NCI-H2107 treated with DMSO at 0.1 percent for 48 hours (cell line): ENCODE results near the gene S100A1.

ENCODE experiments used
- DNase-seq: peaks from one replicate; lab custom pipeline; 2025; ENCODE audit not compliant: unreplicated experiment; lab: John Stamatoyannopoulos, UW

S100A1 gene

DNA sequence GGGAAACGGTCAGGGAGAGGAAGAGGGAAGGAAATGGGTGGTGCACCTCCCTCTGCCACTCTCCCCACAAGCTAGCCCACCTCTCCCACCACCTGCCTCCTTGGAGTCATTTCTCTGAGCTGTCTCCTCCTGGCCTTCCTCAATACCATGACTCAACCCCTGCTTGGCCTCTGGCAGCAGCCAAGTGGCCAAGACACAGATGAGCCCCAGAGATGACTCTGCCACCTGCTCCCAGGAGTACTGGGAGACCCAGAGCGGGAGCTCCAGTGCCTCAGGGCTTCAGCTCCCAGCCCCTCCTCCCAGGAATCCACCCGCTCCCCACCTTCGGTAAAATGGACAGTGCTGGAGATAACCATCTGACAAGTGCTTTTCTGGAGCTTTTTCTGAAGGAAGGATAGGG is 17.9 kb upstream of the S100A1 start:
- DNase-seq, result no peak

DNA sequence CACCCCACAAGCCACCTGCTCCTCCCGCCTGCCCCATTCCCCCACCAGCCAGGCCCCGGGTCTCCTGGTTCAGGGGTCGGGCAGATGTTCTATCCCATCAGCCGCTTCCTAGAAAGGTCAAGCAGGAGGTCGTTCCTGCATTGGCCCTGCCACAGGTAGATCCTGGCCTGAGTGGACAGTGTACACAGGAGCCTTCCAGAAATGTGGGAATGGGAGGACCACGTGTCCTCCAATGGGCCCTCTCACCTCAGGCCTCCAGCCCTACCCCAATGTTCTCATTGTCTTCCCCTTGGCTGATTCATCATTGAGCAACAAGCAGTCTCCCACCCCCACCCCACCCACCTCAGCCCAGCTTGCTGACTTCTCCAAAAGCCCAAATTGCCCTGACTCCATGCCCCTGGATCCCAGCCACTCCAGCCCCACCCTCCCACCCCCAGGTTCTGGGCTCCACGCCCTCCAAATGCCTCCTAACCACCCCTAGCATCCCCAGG is 17.4 kb upstream of the S100A1 start:
- DNase-seq, result no peak

DNA sequence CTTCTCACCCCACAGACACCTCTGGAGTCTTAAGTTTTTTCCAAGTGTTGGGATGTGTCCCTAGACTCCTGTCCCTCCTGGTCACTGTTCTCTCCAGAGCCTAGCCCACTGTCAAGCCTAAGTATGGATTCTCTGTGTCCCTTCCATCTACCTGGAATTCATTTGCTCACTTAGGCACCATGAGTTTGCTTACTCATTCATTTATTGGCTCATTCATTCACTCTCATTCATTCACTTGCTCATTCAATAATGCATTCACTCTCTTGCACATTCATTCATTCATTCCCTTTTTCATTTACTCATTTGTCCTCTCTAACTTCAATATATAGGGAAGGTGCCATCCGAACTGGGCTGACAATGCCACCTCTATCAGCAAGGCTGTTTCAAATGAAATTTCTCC is 16.9 kb upstream of the S100A1 start:
- DNase-seq, result no peak

DNA sequence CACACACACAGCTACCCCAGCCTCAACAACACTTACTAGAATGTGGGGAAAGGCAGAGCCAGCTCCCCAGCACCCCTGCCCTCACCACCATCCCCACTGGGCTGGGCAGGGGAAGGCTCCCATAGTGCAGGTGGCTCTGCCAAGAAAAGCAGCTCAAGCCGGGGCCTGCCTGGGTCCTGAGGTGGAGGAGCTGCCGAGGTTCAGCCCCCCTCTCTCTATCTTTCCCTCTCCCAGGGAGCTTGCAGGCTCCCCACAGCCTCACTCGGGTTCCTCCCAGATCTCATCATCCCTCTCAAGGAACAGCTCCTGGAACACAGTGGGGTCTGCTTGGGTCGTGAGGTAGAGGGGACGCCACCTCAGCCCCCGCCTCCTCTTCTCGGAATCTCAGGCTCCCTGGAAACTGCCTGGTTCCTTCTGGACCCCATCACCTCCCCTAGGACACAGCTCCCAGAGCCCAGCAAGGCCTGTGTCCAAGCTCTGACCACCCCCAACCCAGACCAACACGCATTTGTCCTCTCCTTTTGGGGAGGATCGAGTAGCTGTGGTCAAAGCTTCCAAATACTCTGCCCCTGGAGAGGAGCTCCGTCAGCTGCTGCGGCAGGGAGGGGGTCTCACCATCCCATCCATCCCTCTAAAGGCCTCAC is 16.0 kb upstream of the S100A1 start:
- DNase-seq, result no peak

DNA sequence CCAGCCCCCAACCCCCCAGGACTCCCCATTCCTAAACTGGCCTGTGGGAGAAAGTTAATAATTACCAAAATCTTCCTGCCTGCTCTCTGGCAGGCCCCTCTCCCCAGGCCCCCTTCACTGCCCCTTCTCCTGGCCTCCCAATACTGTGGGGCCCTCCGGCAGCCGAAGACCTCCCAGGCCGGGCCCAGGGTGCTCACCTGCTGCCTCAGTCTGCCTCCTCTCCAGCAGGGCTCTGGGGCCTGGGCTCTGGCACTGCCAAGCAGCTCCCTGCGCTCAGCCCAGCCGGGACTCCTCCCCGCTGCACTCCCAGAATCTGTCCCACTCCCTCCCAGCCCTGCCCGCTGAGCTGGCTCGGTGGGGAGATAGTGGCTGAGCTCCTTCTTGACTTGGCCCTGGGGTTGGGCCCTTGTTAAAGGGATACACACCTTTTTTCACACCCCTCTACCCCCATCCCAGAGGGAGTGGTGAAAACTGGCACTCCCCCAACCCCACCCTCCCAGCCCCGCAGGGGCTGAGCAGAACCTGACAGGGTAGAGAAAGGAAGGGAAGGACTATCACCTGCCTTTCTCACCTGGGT is 15.4 kb upstream of the S100A1 start, which contains the start of gene S100A16:
Gene S100A16, minus strand, starts transcription at position 383 of the 577 bp plus-strand sequence. CDS start 4,986 bp downstream, outside the sequence.
- no peak for DNase-seq

DNA sequence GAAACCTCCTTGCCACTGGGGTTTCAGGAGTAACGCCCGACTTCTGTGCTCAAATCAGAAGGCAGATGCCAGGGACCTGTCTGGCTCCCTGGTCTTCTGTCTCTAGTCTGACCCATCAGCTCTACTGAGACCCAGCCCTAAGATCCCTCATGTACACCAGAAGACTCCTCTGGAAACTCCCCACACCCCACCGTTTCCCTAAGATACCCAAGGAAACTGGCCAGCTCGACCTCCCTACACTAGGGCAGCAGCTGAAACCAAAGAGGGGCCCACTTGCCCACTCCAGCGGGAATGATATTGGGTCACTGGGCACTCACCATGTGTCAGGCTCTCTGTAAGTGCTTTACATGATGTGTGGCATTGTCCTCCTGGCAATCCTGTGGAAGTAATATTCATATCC is 14.8 kb upstream of the S100A1 start:
- no peak for DNase-seq

DNA sequence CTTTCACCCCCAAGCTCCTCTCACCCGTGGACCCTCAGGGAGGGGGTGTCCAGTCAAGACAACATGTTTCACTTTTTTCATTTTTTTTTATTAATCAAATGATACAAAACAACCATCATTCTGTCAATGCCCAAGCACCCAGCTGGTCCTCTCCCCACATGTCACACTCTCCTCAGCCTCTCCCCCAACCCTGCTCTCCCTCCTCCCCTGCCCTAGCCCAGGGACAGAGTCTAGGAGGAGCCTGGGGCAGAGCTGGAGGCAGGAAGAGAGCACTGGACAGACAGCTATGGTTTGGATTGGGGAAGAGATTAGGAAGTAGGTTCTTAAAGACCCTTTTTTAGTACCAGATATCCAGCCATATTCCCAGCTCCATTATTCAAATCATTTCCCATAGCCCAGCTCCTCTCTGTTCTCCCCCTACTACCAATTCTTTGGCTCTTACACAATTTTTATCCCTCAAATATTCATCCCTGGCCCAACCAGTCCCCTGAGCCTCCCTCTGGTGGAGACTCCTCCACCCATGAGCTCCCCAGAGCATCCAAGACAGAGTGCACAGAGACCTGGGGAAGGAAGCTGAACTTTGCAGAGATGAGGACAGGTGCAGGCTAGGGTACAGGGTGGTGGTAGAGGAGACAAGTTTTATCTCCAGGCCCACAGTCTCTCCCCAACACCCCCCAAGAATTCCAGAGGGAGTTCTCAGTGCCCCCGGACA is 13.9 kb upstream of the S100A1 start:
- DNase-seq, result no peak

DNA sequence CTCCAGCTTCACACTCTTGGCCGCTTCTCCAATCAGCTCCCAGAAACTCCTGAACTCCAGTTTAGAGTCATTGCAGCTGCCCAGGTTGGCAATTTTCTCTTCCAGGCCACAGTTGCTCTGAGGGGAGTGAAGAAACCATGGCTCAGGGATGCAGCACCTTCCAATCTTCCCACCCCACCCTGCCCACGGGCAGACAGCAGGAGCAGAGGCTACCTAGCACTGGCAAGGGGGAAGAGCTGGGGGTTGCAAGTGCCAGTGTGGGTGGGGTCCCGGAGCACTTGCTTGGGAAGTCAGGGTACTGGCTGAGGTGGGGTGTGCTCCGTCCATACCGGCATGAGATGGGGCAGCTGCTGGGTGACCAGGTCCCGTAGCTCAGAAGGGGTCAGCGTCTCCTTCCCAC is 13.3 kb upstream of the S100A1 start:
- no peak for DNase-seq

DNA sequence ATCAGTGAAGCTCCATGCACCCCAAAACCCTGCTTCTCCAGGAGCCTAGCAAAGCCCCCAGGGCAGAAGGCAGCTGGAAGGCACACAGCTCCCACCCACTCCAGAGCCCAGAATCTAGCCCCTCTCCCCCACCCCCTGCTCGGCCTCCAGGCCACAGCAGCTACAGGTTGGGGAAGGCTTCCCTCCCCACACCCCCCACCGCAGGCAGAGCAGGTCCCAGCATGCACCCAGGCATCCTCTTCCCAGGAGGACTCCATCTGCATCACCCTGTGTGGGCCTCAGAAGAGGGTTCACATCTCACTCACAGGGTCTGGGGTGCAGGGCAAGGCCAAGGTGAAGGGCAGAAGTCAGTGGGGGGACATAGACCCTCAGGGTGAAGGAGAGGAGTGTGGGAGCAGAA is 12.8 kb upstream of the S100A1 start:
- no peak for DNase-seq

DNA sequence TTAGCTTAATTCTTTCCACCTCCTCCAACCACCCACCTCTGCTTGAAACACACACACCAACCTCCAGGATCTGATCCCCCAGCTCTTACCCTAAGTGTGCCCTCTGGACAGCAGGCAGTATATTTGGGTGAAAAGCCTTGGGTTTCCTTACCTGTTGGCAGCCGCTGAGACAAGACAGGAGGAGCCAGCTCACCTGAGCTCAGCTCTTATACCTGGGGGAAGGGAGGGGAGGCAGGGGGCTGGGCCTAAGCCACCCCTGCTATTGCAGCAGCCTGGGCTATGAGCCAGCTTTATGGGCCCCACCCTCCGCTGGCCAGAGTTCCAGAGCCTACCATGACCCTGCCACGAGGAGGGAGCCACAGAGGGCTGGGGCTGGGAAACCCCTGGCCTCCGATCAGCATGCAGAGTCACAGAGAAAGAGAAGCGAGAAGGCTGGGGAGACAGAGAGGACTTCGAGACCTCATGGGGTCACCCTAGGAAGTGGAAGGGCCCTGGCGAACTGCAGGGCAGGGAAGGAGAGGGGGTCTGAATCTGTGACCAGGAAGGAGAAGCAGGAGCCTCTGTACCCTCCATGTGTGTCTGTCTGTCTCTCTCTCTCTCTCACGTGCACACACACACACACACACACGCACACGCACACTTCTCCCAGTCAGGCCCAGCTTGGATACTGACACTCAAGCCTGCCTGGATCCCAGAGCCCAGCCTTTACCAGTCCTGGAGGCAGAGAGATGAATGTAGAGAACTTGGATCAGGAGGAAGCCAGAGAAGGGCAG is 11.9 kb upstream of the S100A1 start, which contains the start of gene S100A14:
Gene S100A14, minus strand, starts transcription at position 182 of the 773 bp plus-strand sequence. CDS start 467 bp downstream, outside the sequence.
- DNase-seq, result no peak

DNA sequence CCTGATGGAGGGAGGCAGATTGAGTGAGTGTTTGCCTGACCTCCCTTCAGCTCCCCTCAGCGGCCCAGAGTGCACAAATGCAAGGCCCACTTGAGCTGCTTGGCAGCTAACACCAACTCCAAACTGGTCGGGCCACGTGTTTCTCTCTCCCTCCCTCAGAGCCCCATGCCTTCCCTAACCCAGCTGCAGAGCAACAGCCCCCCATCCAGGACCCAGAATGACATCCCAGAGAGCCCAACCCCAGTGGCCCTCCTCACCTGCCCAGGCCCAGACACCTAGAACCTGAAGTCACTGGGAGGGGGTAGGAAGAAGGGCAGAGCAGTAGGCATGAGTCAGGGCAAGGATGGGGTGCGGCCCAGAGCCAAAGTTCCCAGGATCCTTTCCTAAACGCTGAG is 11.3 kb upstream of the S100A1 start:
- DNase-seq, result no peak

DNA sequence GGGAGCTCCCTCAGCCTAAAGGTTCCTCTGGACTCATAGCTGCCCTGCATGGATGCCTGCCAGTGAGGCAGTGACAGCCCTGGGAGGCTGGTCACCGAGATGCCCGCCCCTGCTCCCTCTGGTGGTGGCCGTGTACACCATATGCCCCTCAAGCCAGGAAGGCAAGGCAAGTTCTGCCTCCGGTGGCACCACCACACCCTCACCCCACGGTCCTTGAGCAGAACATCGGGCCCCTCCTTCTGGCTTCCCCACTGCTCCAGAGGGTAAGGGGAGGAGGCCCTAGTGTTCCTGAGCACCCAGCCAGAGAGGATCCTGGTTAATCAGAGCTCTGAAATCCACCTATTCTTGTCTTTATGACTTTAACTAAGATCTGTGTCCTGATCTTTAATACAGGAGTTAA is 10.6 kb upstream of the S100A1 start:
- no peak for DNase-seq

DNA sequence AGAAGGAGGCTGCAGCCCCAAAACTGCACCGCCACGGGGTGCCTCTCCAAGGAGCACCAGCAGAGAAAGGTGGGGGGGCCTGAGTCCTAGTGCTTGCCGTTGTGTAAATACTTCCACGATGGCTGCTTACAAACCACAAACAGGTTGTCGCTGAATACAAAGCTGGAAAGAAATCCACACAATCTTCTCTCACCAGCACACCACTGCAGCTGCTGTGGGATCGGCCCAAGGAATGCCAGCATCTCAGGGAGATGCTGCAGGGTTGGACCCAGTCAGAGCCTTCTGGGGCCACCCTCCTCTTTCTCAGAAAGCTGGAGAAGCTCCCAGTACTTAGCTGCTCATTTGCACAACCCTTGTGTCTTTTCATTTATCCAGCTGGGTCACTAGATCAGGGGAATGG is 9.1 kb upstream of the S100A1 start:
- peak; percentile 30 for DNase-seq

DNA sequence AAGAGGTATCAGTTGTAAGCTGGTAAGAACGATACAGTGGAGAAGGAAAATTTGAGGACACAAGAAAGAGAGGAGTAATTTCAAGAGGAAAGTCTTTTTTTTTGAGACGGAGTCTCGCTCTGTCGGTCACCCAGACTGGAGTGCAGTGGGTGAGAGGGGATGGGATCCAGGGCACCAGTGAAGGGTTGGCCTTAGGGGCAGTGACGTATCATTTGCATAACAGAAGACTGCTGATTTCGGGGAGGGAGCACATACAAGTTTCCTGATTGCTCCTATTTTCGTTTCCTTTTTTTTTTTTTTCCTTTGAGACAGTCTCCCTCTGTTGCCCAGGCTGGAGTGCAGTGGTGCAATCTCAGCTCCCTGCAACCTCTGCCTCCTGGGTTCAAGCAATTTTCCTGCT is 5.1 kb upstream of the S100A1 start:
- DNase-seq, result no peak

DNA sequence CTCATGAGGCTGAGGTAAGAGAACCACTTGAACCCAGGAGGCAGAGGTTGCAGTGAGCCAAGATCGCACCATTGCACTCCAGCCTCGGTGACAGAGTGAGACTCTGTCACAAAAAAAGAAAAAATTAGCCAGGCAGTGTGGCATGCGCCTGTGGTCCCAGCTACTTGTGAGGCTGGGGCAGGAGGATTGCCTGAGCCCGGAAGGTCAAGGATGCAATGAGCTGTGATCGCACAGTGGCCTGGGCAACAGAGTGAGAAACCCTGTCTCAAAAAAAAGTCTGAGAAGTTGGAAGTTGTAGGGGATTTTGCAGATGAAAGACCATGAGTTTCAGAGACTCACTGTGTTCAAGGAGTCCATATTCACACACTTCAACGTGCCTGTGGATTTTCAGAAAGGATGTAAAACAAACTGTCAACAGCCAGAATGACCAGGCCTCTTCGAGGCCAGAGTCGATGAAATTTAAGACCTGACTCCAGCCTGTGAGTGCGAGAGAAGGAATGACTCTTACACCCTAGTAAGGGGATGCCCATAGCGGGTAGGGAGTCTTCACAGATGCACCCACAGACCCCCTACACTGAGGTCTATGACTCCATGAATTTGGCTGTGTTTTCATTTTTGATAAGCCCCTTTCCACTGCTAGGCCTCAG is 3.1 kb upstream of the S100A1 start:
- DNase-seq, result no peak

DNA sequence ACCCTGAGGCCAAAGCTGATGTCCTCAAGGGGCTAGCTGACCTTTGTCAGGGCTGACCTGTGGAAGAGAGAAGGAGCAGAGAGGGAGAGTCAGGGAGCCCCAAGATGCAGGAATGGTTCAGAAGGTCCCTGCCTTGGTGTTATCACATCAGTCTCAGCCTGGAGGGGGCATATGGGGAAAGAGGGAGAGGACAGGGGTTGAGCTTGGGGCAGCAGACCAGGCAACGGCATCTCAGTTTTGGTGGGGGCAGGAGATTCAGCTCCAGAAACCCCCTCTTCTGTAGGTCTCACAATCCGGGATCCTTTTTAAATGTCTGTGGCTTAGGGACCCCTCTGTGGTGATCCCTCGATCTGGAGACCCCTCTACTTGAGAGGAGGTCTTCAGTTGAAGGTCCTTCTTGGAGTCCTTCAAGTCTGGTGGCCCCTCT is 1.7 kb upstream of the S100A1 start:
- no peak for DNase-seq

DNA sequence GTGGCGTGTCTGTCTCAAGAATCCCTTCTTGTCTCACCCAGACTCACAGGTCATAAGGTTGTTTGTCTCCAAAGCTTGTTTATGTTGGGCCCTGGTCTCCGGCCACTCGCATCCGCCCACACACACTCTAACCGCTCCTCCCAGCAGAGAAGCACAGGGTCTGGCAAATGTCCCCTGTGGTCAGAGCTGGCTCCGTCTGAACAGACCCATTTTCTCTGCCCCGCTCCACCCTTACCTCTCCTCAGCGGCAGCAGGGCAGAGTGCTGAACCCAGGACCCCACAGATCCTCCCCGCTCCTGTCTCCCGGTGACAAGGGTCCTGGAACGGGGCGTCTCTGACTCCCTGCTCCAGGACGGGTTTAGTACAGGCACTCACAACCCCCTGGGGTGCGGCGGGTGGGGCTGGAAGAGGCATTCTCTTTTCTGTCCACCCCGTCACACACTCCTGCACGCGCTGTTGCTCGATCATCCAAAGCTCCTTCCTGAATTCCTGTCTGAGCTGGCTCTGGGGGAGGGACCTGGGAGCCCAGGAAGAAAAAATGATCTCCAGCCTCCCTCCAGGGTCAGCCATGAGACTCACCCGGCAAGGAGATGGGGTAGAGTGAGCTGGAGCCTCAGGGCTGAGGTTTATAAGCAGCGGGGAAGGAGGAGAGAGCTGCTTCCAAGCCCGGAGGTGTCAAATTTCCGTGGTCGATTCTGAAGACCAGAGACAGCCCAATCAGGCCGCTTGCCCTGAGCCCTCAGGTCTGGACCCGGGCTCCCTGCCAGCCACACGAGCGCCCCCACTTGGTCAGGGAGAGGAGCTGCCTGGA is 1.1 kb upstream of the S100A1 start, which contains the start of gene S100A13:
Gene S100A13, minus strand, starts transcription at position 602 of the 811 bp plus-strand sequence. CDS start 1,033 bp downstream, outside the sequence.
- peak; percentile 90 for DNase-seq

DNA sequence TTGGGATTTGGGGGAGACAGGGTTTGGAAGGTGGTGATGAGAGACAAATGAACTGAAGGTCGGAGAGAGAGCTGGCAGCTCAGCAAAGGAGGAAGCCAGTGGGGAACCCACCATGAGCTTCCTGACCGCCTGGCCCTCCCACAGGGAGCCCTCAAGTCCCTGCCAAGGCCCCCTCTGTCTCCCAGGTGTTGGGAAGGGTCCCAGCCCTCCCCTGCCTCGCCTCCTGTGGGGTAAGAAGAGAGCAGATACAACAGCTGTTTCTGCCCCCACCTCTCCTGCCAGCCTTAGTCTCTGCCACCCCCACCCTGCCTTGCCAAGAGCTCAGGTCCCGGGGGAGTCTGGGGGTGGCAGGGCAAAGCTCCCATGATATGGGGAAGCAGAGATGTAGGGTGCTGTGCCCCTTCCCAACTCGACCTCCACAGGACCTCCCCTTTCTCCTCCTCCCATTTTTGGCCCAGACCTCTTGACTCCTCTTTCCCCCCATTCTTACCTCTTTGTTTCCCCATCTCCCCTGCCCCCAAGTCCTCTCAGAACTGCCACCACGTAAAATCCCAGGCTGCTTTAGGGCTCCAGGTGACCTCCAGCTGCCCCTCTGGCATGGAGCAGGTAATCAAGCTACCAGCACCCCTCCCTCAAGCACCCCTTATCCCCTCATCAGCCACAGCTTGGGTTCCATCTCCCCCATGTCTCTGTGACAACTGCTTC is 556 bp downstream of the S100A1 start:
- DNase-seq, result no peak

DNA sequence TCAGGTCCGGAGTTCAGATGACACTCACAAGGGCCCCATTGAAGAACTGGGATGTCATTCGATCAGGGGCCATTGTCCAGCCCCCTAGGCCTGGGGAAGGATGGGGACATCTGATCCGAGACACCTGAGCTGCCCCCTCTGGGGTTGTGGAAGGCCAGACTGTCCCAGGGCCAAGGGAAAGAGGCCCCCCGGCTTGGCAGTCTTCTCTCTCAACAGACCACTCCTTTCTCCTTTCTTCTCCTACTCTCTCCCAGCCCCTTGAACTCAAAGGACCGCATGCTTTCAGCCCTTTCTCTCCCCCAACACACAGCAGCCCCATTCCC is 1.1 kb downstream of the S100A1 start:
- no peak for DNase-seq
